ENCODE results near the gene POLR2A.

Gene POLR2A

GRCh38 chr17:7490144-7490543 lies 6.0 kb downstream of the POLR2A start:
- Histone ChIP-seq H3K4me3 (ENCODE audit: low read depth, low read length) (no peak overlapping the region), H3K36me3 (peaks cover 62% of the 10 kb centered on the region), H3K27ac (no peak overlapping the region; the same call in 1 of the 2 replicates), H3K9me3 (ENCODE audit: severe bottlenecking) (no peaks in the 10 kb centered on the region), H3K27me3 (ENCODE audit: insufficient read depth, low read depth, severe bottlenecking) (no peaks in the 10 kb centered on the region)
- DNase-seq, result no peak
- TF ChIP-seq CTCF (IDR thresholded peaks at IDR 0.05; ENCODE audit: low read depth, low read length), result no peak

GRCh38 chr17:7491583-7491982 lies 7.4 kb downstream of the POLR2A start:
- H3K4me3 ChIP-seq (ENCODE audit: low read depth, low read length), result no peak overlapping the region
- TF ChIP-seq CTCF (IDR thresholded peaks at IDR 0.05; ENCODE audit: low read depth, low read length), result no peak
- no peaks in the 10 kb centered on the region for H3K9me3 ChIP-seq (ENCODE audit: severe bottlenecking)
- no peak overlapping the region for H3K27ac ChIP-seq
- peaks cover 67% of the 10 kb centered on the region for H3K36me3 ChIP-seq
- DNase-seq, result no peak
- no peaks in the 10 kb centered on the region for H3K27me3 ChIP-seq (ENCODE audit: insufficient read depth, low read depth, severe bottlenecking)

GRCh38 chr17:7493941-7494340 lies 9.8 kb downstream of the POLR2A start:
- no peaks in the 10 kb centered on the region for H3K27me3 ChIP-seq (ENCODE audit: insufficient read depth, low read depth, severe bottlenecking)
- no peak for DNase-seq
- TF ChIP-seq CTCF (IDR thresholded peaks at IDR 0.05; ENCODE audit: low read depth, low read length), result no peak
- peaks cover 75% of the 10 kb centered on the region for H3K36me3 ChIP-seq
- no peaks in the 10 kb centered on the region for H3K9me3 ChIP-seq (ENCODE audit: severe bottlenecking)
- H3K4me3 ChIP-seq (ENCODE audit: low read depth, low read length), result no peak overlapping the region
- H3K27ac ChIP-seq, result no peak overlapping the region

- no peak overlapping the region for H3K4me3 ChIP-seq (ENCODE audit: low read depth, low read length)
- H3K27me3 ChIP-seq (ENCODE audit: insufficient read depth, low read depth, severe bottlenecking), result no peaks in the 10 kb centered on the region
- no peaks in the 10 kb centered on the region for H3K9me3 ChIP-seq (ENCODE audit: severe bottlenecking)
- no peak for DNase-seq
- no peak for TF ChIP-seq CTCF (IDR thresholded peaks at IDR 0.05; ENCODE audit: low read depth, low read length)
- H3K36me3 ChIP-seq, result peaks cover 79% of the 10 kb centered on the region
- H3K27ac ChIP-seq, result no peak overlapping the region
These were observed 11.8 kb downstream of the POLR2A start for GRCh38 chr17:7495906-7496434.

- Histone ChIP-seq H3K36me3 (peaks cover 83% of the 10 kb centered on the region), H3K4me3 (ENCODE audit: low read depth, low read length) (no peak overlapping the region)
- TF ChIP-seq CTCF (IDR thresholded peaks at IDR 0.05; ENCODE audit: low read depth, low read length), result no peak
These were observed 12.5 kb downstream of the POLR2A start for GRCh38 chr17:7496470-7497183.

GRCh38 chr17:7497228-7497627 lies 13.1 kb downstream of the POLR2A start:
- Histone ChIP-seq H3K27ac (no peak overlapping the region), H3K9me3 (ENCODE audit: severe bottlenecking) (no peaks in the 10 kb centered on the region), H3K36me3 (peaks cover 89% of the 10 kb centered on the region), H3K4me3 (ENCODE audit: low read depth, low read length) (no peak overlapping the region), H3K27me3 (ENCODE audit: insufficient read depth, low read depth, severe bottlenecking) (no peaks in the 10 kb centered on the region)
- DNase-seq, result no peak
- TF ChIP-seq CTCF (IDR thresholded peaks at IDR 0.05; ENCODE audit: low read depth, low read length), result no peak

More at GRCh38 chr17:7496470-7497183, 12.5 kb downstream of the POLR2A start:
- H3K27ac ChIP-seq, result no peak overlapping the region
- H3K27me3 ChIP-seq (ENCODE audit: insufficient read depth, low read depth, severe bottlenecking), result no peaks in the 10 kb centered on the region
- no peaks in the 10 kb centered on the region for H3K9me3 ChIP-seq (ENCODE audit: severe bottlenecking)
- no peak for DNase-seq
